Measurements from ENCODE around the gene GIGYF2.
"Not testable (repeated sequence)": the region's sequence is repeated elsewhere in the genome, so short reads cannot be mapped to it uniquely, and the experiment has no call there.

Gene GIGYF2

GRCh38 chr2:232846055-232846454 is 148.9 kb downstream of the GIGYF2 start:
- Histone ChIP-seq H3K9ac (ENCODE audit: low read length) (no peak overlapping the region), H3K4me1 (ENCODE audit: control insufficient read depth, insufficient read depth, low read length) (peaks cover 3% of the 10 kb centered on the region), H3K27me3 (replicated peaks; ENCODE audit: control insufficient read depth, insufficient read depth, low read length) (no peaks in the 10 kb centered on the region), H3K9me3 (ENCODE audit: control insufficient read depth, low read length) (no peaks in the 10 kb centered on the region), H3K4me3 (ENCODE audit: low read length) (no peak overlapping the region), H3K36me3 (ENCODE audit: control insufficient read depth, insufficient read depth, low read length, severe bottlenecking) (peaks cover 90% of the 10 kb centered on the region)
- no peak for DNase-seq (ENCODE audit: low read depth)

- no peaks in the 10 kb centered on the region for H3K27me3 ChIP-seq (replicated peaks; ENCODE audit: control insufficient read depth, insufficient read depth, low read length)
- no peaks in the 10 kb centered on the region for H3K9me3 ChIP-seq (ENCODE audit: control insufficient read depth, low read length)
- DNase-seq (ENCODE audit: low read depth), result no peak
- no peak overlapping the region for H3K9ac ChIP-seq (ENCODE audit: low read length)
- peaks cover 72% of the 10 kb centered on the region for H3K36me3 ChIP-seq (ENCODE audit: control insufficient read depth, insufficient read depth, low read length, severe bottlenecking)
- H3K4me1 ChIP-seq (ENCODE audit: control insufficient read depth, insufficient read depth, low read length), result peaks cover 17% of the 10 kb centered on the region
- H3K4me3 ChIP-seq (ENCODE audit: low read length), result no peak overlapping the region
Measured at GRCh38 chr2:232850039-232850438, 152.9 kb downstream of the GIGYF2 start.

- DNase-seq (ENCODE audit: low read depth); H3K27me3 ChIP-seq (replicated peaks; ENCODE audit: control insufficient read depth, insufficient read depth, low read length); H3K9ac ChIP-seq (ENCODE audit: low read length); H3K9me3 ChIP-seq (ENCODE audit: control insufficient read depth, low read length); H3K4me3 ChIP-seq (ENCODE audit: low read length): not testable (repeated sequence)
- peaks cover 26% of the 10 kb centered on the region for H3K4me1 ChIP-seq (ENCODE audit: control insufficient read depth, insufficient read depth, low read length)
- peaks cover 71% of the 10 kb centered on the region for H3K36me3 ChIP-seq (ENCODE audit: control insufficient read depth, insufficient read depth, low read length, severe bottlenecking)
Measured at GRCh38 chr2:232852081-232852480, 154.9 kb downstream of the GIGYF2 start.

- Histone ChIP-seq H3K9ac (ENCODE audit: low read length) (no peak overlapping the region), H3K4me3 (ENCODE audit: low read length) (no peak overlapping the region), H3K9me3 (ENCODE audit: control insufficient read depth, low read length) (no peaks in the 10 kb centered on the region), H3K36me3 (ENCODE audit: control insufficient read depth, insufficient read depth, low read length, severe bottlenecking) (peaks cover 71% of the 10 kb centered on the region), H3K4me1 (ENCODE audit: control insufficient read depth, insufficient read depth, low read length) (peaks cover 31% of the 10 kb centered on the region), H3K27me3 (replicated peaks; ENCODE audit: control insufficient read depth, insufficient read depth, low read length) (no peaks in the 10 kb centered on the region)
- DNase-seq (ENCODE audit: low read depth), result no peak
Measured at GRCh38 chr2:232852676-232853075, 155.5 kb downstream of the GIGYF2 start.

GRCh38 chr2:232854082-232854481 is 157.0 kb downstream of the GIGYF2 start:
- no peaks in the 10 kb centered on the region for H3K27me3 ChIP-seq (replicated peaks; ENCODE audit: control insufficient read depth, insufficient read depth, low read length)
- peaks cover 71% of the 10 kb centered on the region for H3K36me3 ChIP-seq (ENCODE audit: control insufficient read depth, insufficient read depth, low read length, severe bottlenecking)
- DNase-seq (ENCODE audit: low read depth), result peak; percentile 90
- no peaks in the 10 kb centered on the region for H3K9me3 ChIP-seq (ENCODE audit: control insufficient read depth, low read length)
- H3K9ac ChIP-seq (ENCODE audit: low read length), result peak overlapping the region; percentile 5
- H3K4me1 ChIP-seq (ENCODE audit: control insufficient read depth, insufficient read depth, low read length), result peaks cover 31% of the 10 kb centered on the region
- H3K4me3 ChIP-seq (ENCODE audit: low read length), result no peak overlapping the region

GRCh38 chr2:232857158-232857563 is 160.0 kb downstream of the GIGYF2 start:
- peaks cover 31% of the 10 kb centered on the region for H3K4me1 ChIP-seq (ENCODE audit: control insufficient read depth, insufficient read depth, low read length)
- H3K9ac ChIP-seq (ENCODE audit: low read length), result peak overlapping the region; percentile 2
- DNase-seq (ENCODE audit: low read depth), result peak; percentile 79
- no peaks in the 10 kb centered on the region for H3K9me3 ChIP-seq (ENCODE audit: control insufficient read depth, low read length)
- no peaks in the 10 kb centered on the region for H3K27me3 ChIP-seq (replicated peaks; ENCODE audit: control insufficient read depth, insufficient read depth, low read length)
- H3K36me3 ChIP-seq (ENCODE audit: control insufficient read depth, insufficient read depth, low read length, severe bottlenecking), result peaks cover 65% of the 10 kb centered on the region
- H3K4me3 ChIP-seq (ENCODE audit: low read length), result no peak overlapping the region

- Histone ChIP-seq H3K4me1 (ENCODE audit: control insufficient read depth, insufficient read depth, low read length) (peaks cover 14% of the 10 kb centered on the region), H3K9ac (ENCODE audit: low read length) (no peak overlapping the region), H3K4me3 (ENCODE audit: low read length) (no peak overlapping the region), H3K9me3 (ENCODE audit: control insufficient read depth, low read length) (no peaks in the 10 kb centered on the region), H3K36me3 (ENCODE audit: control insufficient read depth, insufficient read depth, low read length, severe bottlenecking) (peaks cover 67% of the 10 kb centered on the region), H3K27me3 (replicated peaks; ENCODE audit: control insufficient read depth, insufficient read depth, low read length) (no peaks in the 10 kb centered on the region)
- DNase-seq (ENCODE audit: low read depth), result no peak
Measured at GRCh38 chr2:232859385-232859916, 162.3 kb downstream of the GIGYF2 start.

- H3K27me3 ChIP-seq (replicated peaks; ENCODE audit: control insufficient read depth, insufficient read depth, low read length), result no peaks in the 10 kb centered on the region
- H3K9ac ChIP-seq (ENCODE audit: low read length), result no peak overlapping the region
- peaks cover 14% of the 10 kb centered on the region for H3K4me1 ChIP-seq (ENCODE audit: control insufficient read depth, insufficient read depth, low read length)
- no peak overlapping the region for H3K4me3 ChIP-seq (ENCODE audit: low read length)
- DNase-seq (ENCODE audit: low read depth), result no peak
- H3K36me3 ChIP-seq (ENCODE audit: control insufficient read depth, insufficient read depth, low read length, severe bottlenecking), result peaks cover 60% of the 10 kb centered on the region
- no peaks in the 10 kb centered on the region for H3K9me3 ChIP-seq (ENCODE audit: control insufficient read depth, low read length)
Measured at GRCh38 chr2:232860593-232861241, 163.6 kb downstream of the GIGYF2 start.

GRCh38 chr2:232861353-232861752 is 164.2 kb downstream of the GIGYF2 start:
- Histone ChIP-seq H3K4me3 (ENCODE audit: low read length) (no peak overlapping the region), H3K9ac (ENCODE audit: low read length) (no peak overlapping the region), H3K36me3 (ENCODE audit: control insufficient read depth, insufficient read depth, low read length, severe bottlenecking) (peaks cover 54% of the 10 kb centered on the region), H3K27me3 (replicated peaks; ENCODE audit: control insufficient read depth, insufficient read depth, low read length) (no peaks in the 10 kb centered on the region), H3K9me3 (ENCODE audit: control insufficient read depth, low read length) (no peaks in the 10 kb centered on the region), H3K4me1 (ENCODE audit: control insufficient read depth, insufficient read depth, low read length) (peaks cover 13% of the 10 kb centered on the region)
- no peak for DNase-seq (ENCODE audit: low read depth)

- H3K9me3 ChIP-seq (ENCODE audit: control insufficient read depth, low read length), result no peaks in the 10 kb centered on the region
- H3K4me3 ChIP-seq (ENCODE audit: low read length), result no peak overlapping the region
Measured at GRCh38 chr2:232863996-232864395, 166.9 kb downstream of the GIGYF2 start.

GRCh38 chr2:232865165-232865564 is 168.0 kb downstream of the GIGYF2 start:
- Histone ChIP-seq H3K27me3 (replicated peaks; ENCODE audit: control insufficient read depth, insufficient read depth, low read length) (no peaks in the 10 kb centered on the region), H3K9ac (ENCODE audit: low read length) (no peak overlapping the region), H3K4me1 (ENCODE audit: control insufficient read depth, insufficient read depth, low read length) (no peaks in the 10 kb centered on the region), H3K36me3 (ENCODE audit: control insufficient read depth, insufficient read depth, low read length, severe bottlenecking) (peaks cover 23% of the 10 kb centered on the region), H3K4me3 (ENCODE audit: low read length) (no peak overlapping the region), H3K9me3 (ENCODE audit: control insufficient read depth, low read length) (no peaks in the 10 kb centered on the region)
- no peak for DNase-seq (ENCODE audit: low read depth)

More at GRCh38 chr2:232863996-232864395, 166.9 kb downstream of the GIGYF2 start:
- H3K36me3 ChIP-seq (ENCODE audit: control insufficient read depth, insufficient read depth, low read length, severe bottlenecking), result peaks cover 32% of the 10 kb centered on the region
- no peaks in the 10 kb centered on the region for H3K4me1 ChIP-seq (ENCODE audit: control insufficient read depth, insufficient read depth, low read length)
- no peak overlapping the region for H3K9ac ChIP-seq (ENCODE audit: low read length)
- no peak for DNase-seq (ENCODE audit: low read depth)
- no peaks in the 10 kb centered on the region for H3K27me3 ChIP-seq (replicated peaks; ENCODE audit: control insufficient read depth, insufficient read depth, low read length)

GRCh38 chr2:232866104-232866503 is 169.0 kb downstream of the GIGYF2 start:
- Histone ChIP-seq H3K36me3 (ENCODE audit: control insufficient read depth, insufficient read depth, low read length, severe bottlenecking) (peaks cover 15% of the 10 kb centered on the region), H3K9ac (ENCODE audit: low read length) (no peak overlapping the region), H3K4me3 (ENCODE audit: low read length) (no peak overlapping the region), H3K27me3 (replicated peaks; ENCODE audit: control insufficient read depth, insufficient read depth, low read length) (no peaks in the 10 kb centered on the region), H3K9me3 (ENCODE audit: control insufficient read depth, low read length) (no peaks in the 10 kb centered on the region), H3K4me1 (ENCODE audit: control insufficient read depth, insufficient read depth, low read length) (no peaks in the 10 kb centered on the region)
- DNase-seq (ENCODE audit: low read depth), result no peak
